ENCODE results near the gene ATP8A1. TPM values are rescaled to one million over a fixed set of nuclear protein-coding genes. Genes with fewer than 3 reads are reported as not detected.

Gene ATP8A1
- total RNA-seq, 4 donors from 2014 or later, result 4.9 to 13.8 (median 5.2) TPM

GRCh38 chr4:42359711-42360110 is 297.2 kb downstream of the ATP8A1 start:
- 62 to 65% methylated on average over 5 of the region's 5 CpGs for WGBS, 2 donors
- no peak overlapping the region for H3K4me3 ChIP-seq (ENCODE audit: low read depth, poor library complexity, severe bottlenecking)
- intact Hi-C loops (cut with DNase I; ENCODE audit: low total_unique reads), result no loop called here
- no peak for TF ChIP-seq POLR2A (IDR thresholded peaks at IDR 0.05)
- TF ChIP-seq, protein P1, sequence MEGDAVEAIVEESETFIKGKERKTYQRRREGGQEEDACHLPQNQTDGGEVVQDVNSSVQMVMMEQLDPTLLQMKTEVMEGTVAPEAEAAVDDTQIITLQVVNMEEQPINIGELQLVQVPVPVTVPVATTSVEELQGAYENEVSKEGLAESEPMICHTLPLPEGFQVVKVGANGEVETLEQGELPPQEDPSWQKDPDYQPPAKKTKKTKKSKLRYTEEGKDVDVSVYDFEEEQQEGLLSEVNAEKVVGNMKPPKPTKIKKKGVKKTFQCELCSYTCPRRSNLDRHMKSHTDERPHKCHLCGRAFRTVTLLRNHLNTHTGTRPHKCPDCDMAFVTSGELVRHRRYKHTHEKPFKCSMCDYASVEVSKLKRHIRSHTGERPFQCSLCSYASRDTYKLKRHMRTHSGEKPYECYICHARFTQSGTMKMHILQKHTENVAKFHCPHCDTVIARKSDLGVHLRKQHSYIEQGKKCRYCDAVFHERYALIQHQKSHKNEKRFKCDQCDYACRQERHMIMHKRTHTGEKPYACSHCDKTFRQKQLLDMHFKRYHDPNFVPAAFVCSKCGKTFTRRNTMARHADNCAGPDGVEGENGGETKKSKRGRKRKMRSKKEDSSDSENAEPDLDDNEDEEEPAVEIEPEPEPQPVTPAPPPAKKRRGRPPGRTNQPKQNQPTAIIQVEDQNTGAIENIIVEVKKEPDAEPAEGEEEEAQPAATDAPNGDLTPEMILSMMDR (IDR thresholded peaks at IDR 0.05), result no peak
- no peak for DNase-seq (ENCODE audit: low spot score in 2 of 2)

Other genes with a start within 250 kb of the ATP8A1 start
- gene GRXCR1, start 235.6 kb upstream of the ATP8A1 start, total RNA-seq, result not detected